Chondrocyte (in vitro differentiated cells): ENCODE data around the gene MAT2B. TPM values are rescaled to one million over a fixed set of nuclear protein-coding genes. Genes with fewer than 3 reads are reported as not detected.

Experiments used
- DNase-seq: peaks from one replicate; pipeline ENCODE4 v3.0.0; 2021; ENCODE audit warnings: mixed read lengths, low spot score
- H3K27ac Mint-ChIP-seq: one replicate; pipeline ENCODE4 v1.8.0; 2021; ENCODE audit warnings: mild to moderate bottlenecking, moderate library complexity, mixed read lengths; ENCODE audit not compliant: unreplicated experiment
- H3K27me3 Mint-ChIP-seq: 2 replicates; pipeline ENCODE4 v1.8.0; 2021; ENCODE audit warnings: low read depth, mixed read lengths
- H3K36me3 Mint-ChIP-seq: 2 replicates; pipeline ENCODE4 v1.8.0; 2021; ENCODE audit warnings: low read depth, mixed read lengths
- H3K4me1 Mint-ChIP-seq: 2 replicates; pipeline ENCODE4 v1.8.0; 2021; ENCODE audit warnings: low read depth, mild to moderate bottlenecking, mixed read lengths
- H3K4me3 Mint-ChIP-seq: one replicate; pipeline ENCODE4 v1.8.0; 2021; ENCODE audit warnings: mild to moderate bottlenecking, moderate library complexity, mixed read lengths; ENCODE audit not compliant: unreplicated experiment
- H3K9me3 Mint-ChIP-seq: 2 replicates; pipeline ENCODE4 v1.8.0; 2021; ENCODE audit warnings: low read depth, mixed read lengths
- CTCF ChIP-seq: fragments of 200-600 bp; sonication (generic); IDR thresholded peaks from 2 replicates; pipeline ENCODE4 v1.5.0; 2021; ENCODE audit warnings: antibody characterized with exemption, mild to moderate bottlenecking, moderate library complexity
- total RNA-seq: library from RNA; stranded (reverse); gene quantifications from 3 replicates; pipeline ENCODE4 v1.2.1, GENCODE V29; 2021

Gene MAT2B
- total RNA-seq, 1 donor from 2014 or later: 27.9 TPM

GRCh38 chr5:163529698-163530097, 24.3 kb downstream of the MAT2B start:
- no peak for TF ChIP-seq CTCF
- no peaks in the 10 kb centered on the region for H3K4me1 Mint-ChIP-seq
- H3K27ac Mint-ChIP-seq: no peak overlapping the region
- peaks cover 18% of the 10 kb centered on the region for H3K9me3 Mint-ChIP-seq
- H3K27me3 Mint-ChIP-seq: peaks cover 25% of the 10 kb centered on the region
- H3K36me3 Mint-ChIP-seq: peaks cover 5% of the 10 kb centered on the region
- no peak for DNase-seq
- no peak overlapping the region for H3K4me3 Mint-ChIP-seq

GRCh38 chr5:163531272-163531671, 25.9 kb downstream of the MAT2B start:
- Mint-ChIP-seq H3K9me3 (peaks cover 7% of the 10 kb centered on the region), H3K4me1 (no peaks in the 10 kb centered on the region), H3K4me3 (no peak overlapping the region), H3K36me3 (peaks cover 3% of the 10 kb centered on the region), H3K27me3 (peaks cover 38% of the 10 kb centered on the region), H3K27ac (no peak overlapping the region)
- DNase-seq: no peak
- no peak for TF ChIP-seq CTCF

- peaks cover 3% of the 10 kb centered on the region for H3K36me3 Mint-ChIP-seq
- no peak overlapping the region for H3K4me3 Mint-ChIP-seq
- H3K9me3 Mint-ChIP-seq: peaks cover 3% of the 10 kb centered on the region
- no peak for DNase-seq
- H3K27ac Mint-ChIP-seq: no peak overlapping the region
- no peaks in the 10 kb centered on the region for H3K4me1 Mint-ChIP-seq
- peaks cover 46% of the 10 kb centered on the region for H3K27me3 Mint-ChIP-seq
- no peak for TF ChIP-seq CTCF
Observed at GRCh38 chr5:163532171-163533084, 27.0 kb downstream of the MAT2B start.

GRCh38 chr5:163533223-163533622, 27.8 kb downstream of the MAT2B start:
- H3K27ac Mint-ChIP-seq: no peak overlapping the region
- no peak overlapping the region for H3K4me3 Mint-ChIP-seq
- no peaks in the 10 kb centered on the region for H3K4me1 Mint-ChIP-seq
- peaks cover 50% of the 10 kb centered on the region for H3K27me3 Mint-ChIP-seq
- no peak for TF ChIP-seq CTCF
- H3K36me3 Mint-ChIP-seq: peaks cover 3% of the 10 kb centered on the region
- no peaks in the 10 kb centered on the region for H3K9me3 Mint-ChIP-seq
- DNase-seq: no peak

GRCh38 chr5:163534492-163535094, 29.2 kb downstream of the MAT2B start:
- peaks cover 3% of the 10 kb centered on the region for H3K36me3 Mint-ChIP-seq
- no peak for DNase-seq
- H3K4me3 Mint-ChIP-seq: no peak overlapping the region
- TF ChIP-seq CTCF: no peak
- no peak overlapping the region for H3K27ac Mint-ChIP-seq
- H3K27me3 Mint-ChIP-seq: peaks cover 50% of the 10 kb centered on the region
- H3K9me3 Mint-ChIP-seq: no peaks in the 10 kb centered on the region
- no peaks in the 10 kb centered on the region for H3K4me1 Mint-ChIP-seq
